ENCODE results near the gene S100A8.
"Not testable (repeated sequence)": the region's sequence is repeated elsewhere in the genome, so short reads cannot be mapped to it uniquely, and the experiment has no call there.

The S100A8 gene

GRCh38 chr1:153349363-153350320 lies 41.2 kb downstream of the S100A8 start:
- no peak for DNase-seq (ENCODE audit: extremely low read depth in 1 of 2, low read depth in 1 of 2)

- DNase-seq (ENCODE audit: extremely low read depth in 1 of 2, low read depth in 1 of 2): no peak
Observed at GRCh38 chr1:153348511-153349362, 42.1 kb downstream of the S100A8 start, which contains the start of gene PGLYRP4. Gene PGLYRP4 (minus strand): TSS chr1:153348841. CDS start chr1:153347932, 909 bp downstream.

- no peak for DNase-seq (ENCODE audit: extremely low read depth in 1 of 2, low read depth in 1 of 2)
Observed at GRCh38 chr1:153347856-153348255, 43.0 kb downstream of the S100A8 start.

GRCh38 chr1:153347049-153347448 lies 43.8 kb downstream of the S100A8 start:
- not testable (repeated sequence) for DNase-seq (ENCODE audit: extremely low read depth in 1 of 2, low read depth in 1 of 2)

- DNase-seq (ENCODE audit: extremely low read depth in 1 of 2, low read depth in 1 of 2): no peak
Observed at GRCh38 chr1:153346077-153346723, 44.7 kb downstream of the S100A8 start.

- no peak for DNase-seq (ENCODE audit: extremely low read depth in 1 of 2, low read depth in 1 of 2)
Observed at GRCh38 chr1:153345187-153346076, 45.4 kb downstream of the S100A8 start.

GRCh38 chr1:153344718-153345025 lies 46.2 kb downstream of the S100A8 start:
- DNase-seq (ENCODE audit: extremely low read depth in 1 of 2, low read depth in 1 of 2): no peak

GRCh38 chr1:153343811-153344717 lies 46.8 kb downstream of the S100A8 start:
- no peak for DNase-seq (ENCODE audit: extremely low read depth in 1 of 2, low read depth in 1 of 2)

GRCh38 chr1:153343040-153343681 lies 47.7 kb downstream of the S100A8 start:
- no peak for DNase-seq (ENCODE audit: extremely low read depth in 1 of 2, low read depth in 1 of 2)

- no peak for DNase-seq (ENCODE audit: extremely low read depth in 1 of 2, low read depth in 1 of 2)
Observed at GRCh38 chr1:153342178-153342577, 48.7 kb downstream of the S100A8 start.

- no peak for DNase-seq (ENCODE audit: extremely low read depth in 1 of 2, low read depth in 1 of 2)
Observed at GRCh38 chr1:153341431-153341934, 49.4 kb downstream of the S100A8 start.

GRCh38 chr1:153340356-153340755 lies 50.5 kb downstream of the S100A8 start:
- no peak for DNase-seq (ENCODE audit: extremely low read depth in 1 of 2, low read depth in 1 of 2)
